HG02884 (cell line): ENCODE results near the gene ABCC1.
"Not testable (repeated sequence)": the region's sequence is repeated elsewhere in the genome, so short reads cannot be mapped to it uniquely, and the experiment has no call there.

ENCODE experiments used
- ATAC-seq: cut with Tn5 transposase; IDR thresholded peaks from one replicate; pipeline ENCODE4 v1.9.1; 2021; ENCODE audit warnings: mild to moderate bottlenecking, moderate library complexity; ENCODE audit not compliant: unreplicated experiment

Gene ABCC1

GRCh38 chr16:16127469-16128116 lies 178.2 kb downstream of the ABCC1 start:
- no peak for ATAC-seq

- no peak for ATAC-seq
These were observed 181.8 kb downstream of the ABCC1 start for GRCh38 chr16:16131204-16131603.

DNA sequence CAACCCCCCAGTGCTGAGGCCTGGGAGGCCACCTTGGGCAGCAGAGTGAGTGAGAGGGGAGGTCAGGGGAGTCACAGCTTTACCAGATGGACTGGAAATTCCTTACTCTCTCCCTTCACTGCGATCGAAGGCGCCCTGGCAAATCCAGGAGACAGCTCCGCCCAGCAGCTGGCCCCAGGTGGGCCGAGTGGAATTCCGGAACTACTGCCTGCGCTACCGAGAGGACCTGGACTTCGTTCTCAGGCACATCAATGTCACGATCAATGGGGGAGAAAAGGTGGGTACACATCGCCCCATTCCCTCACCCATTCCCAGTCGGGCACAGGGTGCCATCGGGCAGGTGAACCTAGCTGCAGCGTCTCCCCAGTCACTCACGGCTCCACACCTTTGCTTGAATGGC lies 182.2 kb downstream of the ABCC1 start:
- ATAC-seq, result no peak

- ATAC-seq, result no peak
These were observed 184.7 kb downstream of the ABCC1 start for GRCh38 chr16:16133943-16134604.

- ATAC-seq, result no peak
These were observed 187.2 kb downstream of the ABCC1 start for GRCh38 chr16:16136588-16136987.

- no peak for ATAC-seq
These were observed 187.7 kb downstream of the ABCC1 start for GRCh38 chr16:16137110-16137509.

DNA sequence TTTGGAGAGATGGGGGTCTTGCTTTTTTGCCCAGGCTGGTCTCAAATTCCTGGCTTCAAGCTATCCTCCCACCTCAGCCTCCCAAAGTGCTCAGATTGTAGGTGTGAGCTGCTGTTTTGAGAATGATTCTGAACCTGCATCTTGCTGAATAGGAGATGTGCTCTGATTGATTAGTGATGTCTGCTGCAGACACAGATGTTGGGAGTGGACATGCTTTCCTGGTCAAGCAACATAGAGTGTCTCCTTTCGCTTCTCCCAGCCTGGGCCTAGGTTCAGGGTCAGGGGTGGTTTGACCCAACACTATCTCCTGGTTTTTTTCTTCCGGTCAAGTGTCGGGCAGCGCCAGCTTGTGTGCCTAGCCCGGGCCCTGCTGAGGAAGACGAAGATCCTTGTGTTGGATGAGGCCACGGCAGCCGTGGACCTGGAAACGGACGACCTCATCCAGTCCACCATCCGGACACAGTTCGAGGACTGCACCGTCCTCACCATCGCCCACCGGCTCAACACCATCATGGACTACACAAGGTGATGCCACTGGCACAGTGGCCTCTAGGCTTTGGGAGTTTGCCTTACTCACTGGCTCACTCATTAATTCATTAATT lies 188.7 kb downstream of the ABCC1 start:
- ATAC-seq, result no peak

- ATAC-seq, result no peak
These were observed 189.6 kb downstream of the ABCC1 start for GRCh38 chr16:16139061-16139460.

DNA sequence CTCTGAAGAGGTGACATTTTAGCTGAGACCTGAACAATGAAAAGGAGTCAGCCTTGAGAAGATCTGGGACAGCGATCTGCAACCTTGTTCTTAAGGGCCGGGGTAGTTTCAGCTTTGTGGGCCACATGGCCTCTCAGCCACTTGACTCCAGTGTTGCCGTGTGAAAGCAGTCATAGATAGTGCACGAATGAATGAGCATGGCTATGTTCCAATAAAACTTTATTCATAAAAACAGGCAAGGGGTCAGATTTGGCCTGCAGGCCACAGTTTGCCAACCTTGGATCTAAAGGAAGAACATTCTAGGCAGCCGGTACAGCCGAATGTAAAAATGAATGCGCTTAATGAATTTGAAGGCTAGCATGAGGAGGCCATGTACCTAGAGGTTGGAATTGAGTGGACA lies 190.4 kb downstream of the ABCC1 start:
- ATAC-seq, result no peak

GRCh38 chr16:16140537-16140936 lies 191.1 kb downstream of the ABCC1 start:
- ATAC-seq, result no peak

DNA sequence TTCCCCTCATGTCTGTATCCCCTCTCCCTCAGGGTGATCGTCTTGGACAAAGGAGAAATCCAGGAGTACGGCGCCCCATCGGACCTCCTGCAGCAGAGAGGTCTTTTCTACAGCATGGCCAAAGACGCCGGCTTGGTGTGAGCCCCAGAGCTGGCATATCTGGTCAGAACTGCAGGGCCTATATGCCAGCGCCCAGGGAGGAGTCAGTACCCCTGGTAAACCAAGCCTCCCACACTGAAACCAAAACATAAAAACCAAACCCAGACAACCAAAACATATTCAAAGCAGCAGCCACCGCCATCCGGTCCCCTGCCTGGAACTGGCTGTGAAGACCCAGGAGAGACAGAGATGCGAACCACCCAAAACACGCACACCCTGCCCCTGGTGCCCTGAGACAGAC lies 191.7 kb downstream of the ABCC1 start:
- no peak for ATAC-seq

GRCh38 chr16:16141784-16142396 lies 192.5 kb downstream of the ABCC1 start:
- ATAC-seq, result no peak

GRCh38 chr16:16143038-16143763 lies 193.8 kb downstream of the ABCC1 start:
- ATAC-seq, result no peak

DNA sequence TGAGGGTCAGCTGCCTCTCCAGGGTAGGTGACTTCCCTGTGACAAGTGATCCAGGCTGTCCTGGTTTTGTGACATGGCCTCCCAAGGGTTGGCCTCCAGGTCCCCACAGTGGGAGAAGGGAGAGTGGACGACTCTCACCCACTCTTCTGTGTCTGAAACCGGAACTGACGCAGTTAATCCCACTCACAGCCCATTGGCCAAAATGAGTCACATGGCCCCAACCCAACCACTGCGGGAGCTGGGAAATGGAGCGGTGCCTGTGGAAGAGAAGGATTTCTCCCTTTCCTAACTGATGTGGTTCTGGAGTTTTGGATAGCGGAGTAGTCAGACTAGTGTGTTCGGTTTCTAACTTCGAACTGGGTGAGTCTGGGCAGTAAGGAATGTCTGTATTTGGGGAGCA lies 194.5 kb downstream of the ABCC1 start:
- ATAC-seq, result no peak

GRCh38 chr16:16144416-16144815 lies 195.0 kb downstream of the ABCC1 start:
- ATAC-seq, result no peak

DNA sequence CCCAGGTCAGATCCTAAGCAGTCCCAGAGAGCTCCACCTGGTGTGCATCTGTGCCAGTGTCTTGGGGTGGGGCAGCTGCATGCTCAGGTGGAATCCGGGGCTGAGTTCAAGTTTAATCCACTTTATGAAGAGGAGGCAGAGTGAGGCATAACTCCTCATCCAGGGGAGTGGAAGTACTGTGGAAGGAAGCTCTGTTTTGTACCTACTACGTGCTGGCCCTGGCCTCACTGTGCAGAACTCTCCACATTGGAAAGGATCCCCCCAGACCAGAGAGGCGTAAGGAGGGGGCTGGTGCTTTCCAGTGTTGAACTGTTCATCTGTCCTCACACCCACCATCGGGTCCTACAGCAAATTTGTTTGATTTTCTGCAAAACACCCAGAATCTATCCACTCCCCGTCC lies 195.9 kb downstream of the ABCC1 start:
- no peak for ATAC-seq

DNA sequence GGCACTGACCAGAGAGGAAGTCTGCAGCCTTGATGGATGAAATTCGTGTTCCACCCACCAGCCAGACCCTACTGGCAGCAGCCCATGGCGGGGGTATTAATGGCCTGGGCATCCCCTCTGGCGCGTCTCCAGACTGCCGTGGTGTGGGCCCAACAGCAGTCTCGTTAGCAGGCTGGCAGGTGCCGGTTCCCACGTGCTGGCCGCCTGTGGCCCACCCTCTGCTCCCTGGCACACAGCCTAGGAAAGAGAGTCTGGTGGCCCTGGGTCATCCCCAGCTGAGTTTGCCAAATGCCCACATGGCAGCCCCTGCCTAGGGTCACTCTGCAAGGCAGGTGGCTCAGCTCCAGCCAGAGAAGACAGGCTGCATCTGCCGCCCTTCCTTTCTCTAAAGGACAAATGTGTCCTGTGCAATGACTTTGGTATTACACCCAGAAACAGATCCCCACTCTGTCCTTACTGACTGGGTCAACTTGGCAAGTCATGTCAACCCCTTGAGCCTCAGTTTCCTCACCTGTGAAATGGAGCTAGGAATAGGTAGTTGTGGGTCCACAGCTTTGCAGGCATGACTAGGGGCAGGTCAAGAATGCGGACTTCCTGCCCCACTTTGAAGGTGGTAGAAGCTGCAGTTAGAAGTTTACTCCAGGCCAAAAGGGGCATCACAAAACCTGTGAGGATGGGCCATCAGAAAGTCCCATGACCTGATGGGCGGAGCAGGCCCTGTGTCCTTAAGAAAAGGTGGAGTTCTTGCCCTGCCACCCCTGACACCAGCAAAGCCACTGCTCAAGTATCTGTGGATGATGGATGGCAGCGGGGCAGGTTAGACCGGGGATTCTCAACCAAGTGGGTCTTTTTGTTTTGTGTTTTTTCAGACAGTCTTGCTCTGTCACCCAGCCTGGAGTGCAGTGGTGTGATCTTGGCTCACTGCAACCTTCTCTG lies 197.2 kb downstream of the ABCC1 start:
- ATAC-seq, result no peak

GRCh38 chr16:16147316-16147999 lies 198.0 kb downstream of the ABCC1 start:
- no peak for ATAC-seq

GRCh38 chr16:16148000-16148599 lies 198.7 kb downstream of the ABCC1 start:
- not testable (repeated sequence) for ATAC-seq
